H9 (cell line): ENCODE data around the gene SOBP. TPM values are rescaled to one million over a fixed set of nuclear protein-coding genes. Genes with fewer than 3 reads are reported as not detected.

Experiments used
- DNase-seq: peaks from one replicate; pipeline ENCODE4 v3.0.0-alpha.2; 2017
- H2AFZ ChIP-seq: one replicate; pipeline ENCODE4 v1.6.1; 2013; ENCODE audit warnings: mild to moderate bottlenecking, low read length, control low read depth, moderate library complexity
- H2AK5ac ChIP-seq: 2 replicates; pipeline ENCODE4 v1.6.1; 2013; ENCODE audit warnings: low read length, control low read depth, mixed read lengths; ENCODE audit not compliant: insufficient read length
- H2BK120ac ChIP-seq: one replicate; pipeline ENCODE4 v1.6.1; 2013; ENCODE audit warnings: low read depth, mild to moderate bottlenecking, low read length, control low read depth, inconsistent platforms; ENCODE audit not compliant: poor library complexity, severe bottlenecking
- H2BK12ac ChIP-seq: 2 replicates; pipeline ENCODE4 v1.6.1; 2013; ENCODE audit warnings: low read length, control low read depth, mixed read lengths, low read depth; ENCODE audit not compliant: insufficient read length
- H2BK15ac ChIP-seq: 2 replicates; pipeline ENCODE4 v1.6.1; 2013; ENCODE audit warnings: low read depth, low read length, control low read depth
- H2BK20ac ChIP-seq: one replicate; pipeline ENCODE4 v1.6.1; 2013; ENCODE audit warnings: low read depth, mild to moderate bottlenecking, low read length, control low read depth, inconsistent platforms; ENCODE audit not compliant: poor library complexity, severe bottlenecking
- H2BK5ac ChIP-seq: 2 replicates; pipeline ENCODE4 v1.6.1; 2013; ENCODE audit warnings: low read length, control low read depth, mixed read lengths; ENCODE audit not compliant: insufficient read length
- H3K14ac ChIP-seq: 2 replicates; pipeline ENCODE4 v1.6.1; 2013; ENCODE audit warnings: low read length, control low read depth; ENCODE audit not compliant: insufficient read depth
- H3K18ac ChIP-seq: 2 replicates; pipeline ENCODE4 v1.6.1; 2013; ENCODE audit warnings: low read depth, mild to moderate bottlenecking, mixed read lengths, low read length, control low read depth; ENCODE audit not compliant: insufficient read length
- H3K23ac ChIP-seq: 2 replicates; pipeline ENCODE4 v1.6.1; 2013; ENCODE audit warnings: low read length, control low read depth, mixed read lengths, low read depth; ENCODE audit not compliant: insufficient read length
- H3K23me2 ChIP-seq: 2 replicates; pipeline ENCODE4 v1.6.1; 2013; ENCODE audit warnings: low read depth, mild to moderate bottlenecking, mixed read lengths, low read length, control low read depth; ENCODE audit not compliant: insufficient read length, poor library complexity, severe bottlenecking
- H3K27ac ChIP-seq: 2 replicates; pipeline ENCODE4 v1.5.1; 2013; ENCODE audit warnings: low read length, control low read depth, mixed read lengths, low read depth; ENCODE audit not compliant: insufficient read length
- H3K27me3 ChIP-seq: 2 replicates; pipeline ENCODE4 v1.6.1; 2013; ENCODE audit warnings: low read length, control low read depth, inconsistent platforms; ENCODE audit not compliant: insufficient read depth
- H3K4ac ChIP-seq: 2 replicates; pipeline ENCODE4 v1.6.1; 2013; ENCODE audit warnings: low read depth, mild to moderate bottlenecking, control low read depth, inconsistent platforms, low read length, moderate library complexity
- H3K4me1 ChIP-seq: 2 replicates; pipeline ENCODE4 v1.6.1; 2013; ENCODE audit warnings: low read length, control low read depth, inconsistent platforms; ENCODE audit not compliant: insufficient read depth
- H3K4me2 ChIP-seq: 2 replicates; pipeline ENCODE4 v1.6.1; 2013; ENCODE audit warnings: low read length, control low read depth, mixed read lengths; ENCODE audit not compliant: insufficient read length, insufficient read depth
- H3K56ac ChIP-seq: 2 replicates; pipeline ENCODE4 v1.6.1; 2013; ENCODE audit warnings: low read depth, mild to moderate bottlenecking, mixed read lengths, low read length, control low read depth; ENCODE audit not compliant: insufficient read length
- H3K79me1 ChIP-seq: 2 replicates; pipeline ENCODE4 v1.6.1; 2013; ENCODE audit warnings: low read depth, mild to moderate bottlenecking, moderate library complexity, low read length, control low read depth, inconsistent platforms; ENCODE audit not compliant: insufficient read depth, poor library complexity, severe bottlenecking
- H3K79me2 ChIP-seq: 2 replicates; pipeline ENCODE4 v1.6.1; 2013; ENCODE audit warnings: low read length, control low read depth, inconsistent platforms; ENCODE audit not compliant: insufficient read depth
- H3K9ac ChIP-seq: 2 replicates; pipeline ENCODE4 v1.6.1; 2013; ENCODE audit warnings: low read length, control low read depth, mixed read lengths; ENCODE audit not compliant: insufficient read length; ENCODE audit errors: extremely low read depth
- H3K9me3 ChIP-seq: one replicate; pipeline ENCODE4 v1.6.1; 2013; ENCODE audit warnings: low read depth, low read length, inconsistent platforms; ENCODE audit not compliant: control insufficient read depth
- H3T11ph ChIP-seq: one replicate; pipeline ENCODE4 v1.6.1; 2013; ENCODE audit warnings: mild to moderate bottlenecking, low read length, control low read depth, inconsistent platforms
- H4K20me1 ChIP-seq: one replicate; pipeline ENCODE4 v1.6.1; 2013; ENCODE audit not compliant: control insufficient read depth, insufficient read length, insufficient read depth
- H4K5ac ChIP-seq: 2 replicates; pipeline ENCODE4 v1.6.1; 2013; ENCODE audit warnings: low read depth, mild to moderate bottlenecking, mixed read lengths, low read length, control low read depth; ENCODE audit not compliant: insufficient read length
- H4K8ac ChIP-seq: replicated peaks from 2 replicates; pipeline ENCODE4 v1.6.1; 2013; ENCODE audit warnings: low read length, control low read depth, mixed read lengths, low read depth; ENCODE audit not compliant: insufficient read length
- H4K91ac ChIP-seq: 2 replicates; pipeline ENCODE4 v1.6.1; 2013; ENCODE audit warnings: low read depth, mild to moderate bottlenecking, moderate library complexity, mixed read lengths, low read length, control low read depth; ENCODE audit not compliant: insufficient read length
- H3K27ac Mint-ChIP-seq, 3 experiments: 2 replicates in 2 of 3; 3 replicates in 1 of 3; pipeline ENCODE4 v1.8.0; 2020 to 2021; ENCODE audit warnings: mixed read lengths in 3 of 3, mild to moderate bottlenecking in 1 of 3, moderate library complexity in 1 of 3
- H3K27me3 Mint-ChIP-seq: 2 replicates; pipeline ENCODE4 v1.8.0; 2021; ENCODE audit warnings: low read depth, mild to moderate bottlenecking, moderate library complexity, mixed read lengths
- H3K36me3 Mint-ChIP-seq, 3 experiments: 2 replicates in 2 of 3; 3 replicates in 1 of 3; pipeline ENCODE4 v1.8.0; 2020 to 2021; ENCODE audit warnings: low read depth in 3 of 3, mixed read lengths in 3 of 3; ENCODE audit not compliant: insufficient read depth in 1 of 3
- H3K4me1 Mint-ChIP-seq, 2 experiments: 2 replicates each; pipeline ENCODE4 v1.8.0; 2020; ENCODE audit warnings: mixed read lengths in 2 of 2
- H3K4me3 Mint-ChIP-seq, 2 experiments: 2 replicates in 1 of 2; 3 replicates in 1 of 2; pipeline ENCODE4 v1.8.0; 2020 to 2021; ENCODE audit warnings: mild to moderate bottlenecking in 2 of 2, mixed read lengths in 2 of 2, moderate library complexity in 1 of 2
- H3K9me3 Mint-ChIP-seq, 2 experiments: 2 replicates in 1 of 2; 3 replicates in 1 of 2; pipeline ENCODE4 v1.8.0; 2020; ENCODE audit warnings: mild to moderate bottlenecking in 2 of 2, mixed read lengths in 2 of 2, moderate library complexity in 1 of 2
- WGBS: extraction: QIAGEN DNeasy Blood & Tissue Kit; methylation state at CpG from one replicate; pipeline ENCODE4 v1.1.7; 2013; ENCODE audit warnings: missing lambda C conversion rate, low lambda C conversion rate, mixed read lengths; ENCODE audit not compliant: insufficient read length; ENCODE audit errors: extremely low coverage; 5-methylcytosine and 5-hydroxymethylcytosine counted together
- total RNA-seq: library from RNA; stranded (reverse); gene quantifications from 2 replicates; pipeline ENCODE4 v1.2.1, GENCODE V29; 2021
- TF ChIP-seq, protein P1 (sequence below): fragments of 200-600 bp; sonication (generic); conservative IDR thresholded peaks from 3 replicates; pipeline ENCODE4 v1.8.0; 2021; ENCODE audit warnings: antibody characterized with exemption, mild to moderate bottlenecking

SOBP gene
- total RNA-seq, 1 experiment from 2014 or later = 4.3 TPM

DNA sequence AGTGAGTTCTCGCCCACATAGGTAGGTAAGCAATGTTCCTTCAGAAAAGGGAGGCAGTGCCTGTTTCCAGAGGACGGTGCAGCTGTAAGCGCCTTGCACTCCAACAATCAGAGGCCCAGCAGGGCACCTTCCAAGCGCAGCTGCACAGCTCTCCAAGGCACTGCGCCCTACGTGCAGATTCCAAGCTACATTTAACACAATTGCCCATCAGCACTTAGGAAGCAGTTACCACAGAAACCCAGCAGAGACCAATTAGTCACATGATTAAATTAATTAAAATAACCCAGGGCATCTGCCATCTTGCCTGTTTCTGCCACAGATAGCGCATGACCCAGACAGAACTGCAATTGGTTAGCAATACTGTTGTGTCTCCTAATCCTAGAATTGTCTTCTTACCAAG is 65.5 kb downstream of the SOBP start:
- no peaks in the 10 kb centered on the region for H4K20me1 ChIP-seq
- Mint-ChIP-seq H3K27ac (no peak overlapping the region; a peak in 1 of 7 replicates), H3K9me3 (no peaks in the 10 kb centered on the region), H3K36me3 (no peaks in the 10 kb centered on the region), H3K4me1 (peaks cover 17 to 18% of the 10 kb centered on the region in 2 experiments), H3K4me3 (no peak overlapping the region), H3K27me3 (no peaks in the 10 kb centered on the region)
- no peak overlapping the region for H3K27ac ChIP-seq
- no peak overlapping the region for H3K9ac ChIP-seq
- H2AK5ac ChIP-seq = no peak overlapping the region
- no peaks in the 10 kb centered on the region for H3K79me2 ChIP-seq
- no peak overlapping the region for H2AFZ ChIP-seq
- H3K4me1 ChIP-seq = no peaks in the 10 kb centered on the region
- no peak overlapping the region for H4K91ac ChIP-seq
- no peak overlapping the region for H3K56ac ChIP-seq
- H2BK12ac ChIP-seq = no peak overlapping the region
- no peak overlapping the region for H2BK20ac ChIP-seq
- H3K27me3 ChIP-seq = no peaks in the 10 kb centered on the region
- H2BK120ac ChIP-seq = no peak overlapping the region
- H3K14ac ChIP-seq = no peak overlapping the region
- no peak overlapping the region for H2BK5ac ChIP-seq
- no peak overlapping the region for H3K4me2 ChIP-seq
- TF ChIP-seq, protein P1, sequence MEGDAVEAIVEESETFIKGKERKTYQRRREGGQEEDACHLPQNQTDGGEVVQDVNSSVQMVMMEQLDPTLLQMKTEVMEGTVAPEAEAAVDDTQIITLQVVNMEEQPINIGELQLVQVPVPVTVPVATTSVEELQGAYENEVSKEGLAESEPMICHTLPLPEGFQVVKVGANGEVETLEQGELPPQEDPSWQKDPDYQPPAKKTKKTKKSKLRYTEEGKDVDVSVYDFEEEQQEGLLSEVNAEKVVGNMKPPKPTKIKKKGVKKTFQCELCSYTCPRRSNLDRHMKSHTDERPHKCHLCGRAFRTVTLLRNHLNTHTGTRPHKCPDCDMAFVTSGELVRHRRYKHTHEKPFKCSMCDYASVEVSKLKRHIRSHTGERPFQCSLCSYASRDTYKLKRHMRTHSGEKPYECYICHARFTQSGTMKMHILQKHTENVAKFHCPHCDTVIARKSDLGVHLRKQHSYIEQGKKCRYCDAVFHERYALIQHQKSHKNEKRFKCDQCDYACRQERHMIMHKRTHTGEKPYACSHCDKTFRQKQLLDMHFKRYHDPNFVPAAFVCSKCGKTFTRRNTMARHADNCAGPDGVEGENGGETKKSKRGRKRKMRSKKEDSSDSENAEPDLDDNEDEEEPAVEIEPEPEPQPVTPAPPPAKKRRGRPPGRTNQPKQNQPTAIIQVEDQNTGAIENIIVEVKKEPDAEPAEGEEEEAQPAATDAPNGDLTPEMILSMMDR = no peak
- H4K8ac ChIP-seq = no peak overlapping the region
- no peak for DNase-seq
- no peaks in the 10 kb centered on the region for H3K23me2 ChIP-seq
- no CpG with 5 or more reads among the region's 7 CpGs for WGBS
- no peak overlapping the region for H3K23ac ChIP-seq
- H4K5ac ChIP-seq = no peak overlapping the region
- H2BK15ac ChIP-seq = no peak overlapping the region
- H3K4ac ChIP-seq = no peak overlapping the region
- no peak overlapping the region for H3T11ph ChIP-seq
- no peaks in the 10 kb centered on the region for H3K79me1 ChIP-seq
- no peak overlapping the region for H3K18ac ChIP-seq
- H3K9me3 ChIP-seq = no peaks in the 10 kb centered on the region
